Heart left ventricle (tissue), 16 donors: Measurements from ENCODE around the gene RDM1. TPM values are rescaled to one million over a fixed set of nuclear protein-coding genes. Genes with fewer than 3 reads are reported as not detected.
A peak's percentile ranks its signal among the peaks of the same experiment; 100 is the strongest.

Experiments used
- ATAC-seq, 4 donors: fragments of 200-7000 bp; cut with Tn5 transposase; one replicate each; pipeline ENCODE4 v1.9.1; 2020 to 2022; ENCODE audit warnings: moderate library complexity in 4 of 4, mild to moderate bottlenecking in 3 of 4, moderate number of reproducible peaks in 1 of 4
- DNase-seq, 5 donors: peaks; one replicate each; pipeline ENCODE4 v3.0.0-alpha.2; 2020
- H3K27ac ChIP-seq, 12 donors: fragments of 200-600 bp; sonication (generic) in 4 of 12; one replicate each; pipeline versions ENCODE4 v1.5.0 to v1.8.0; 2016 to 2022; ENCODE audit warnings: mild to moderate bottlenecking in 2 of 12
- H3K27me3 ChIP-seq, 9 donors: fragments of 200-600 bp; sonication (generic) in 2 of 9; one replicate each; pipeline versions ENCODE4 v1.5.1 to v1.8.0; 2016 to 2022; ENCODE audit warnings: mild to moderate bottlenecking in 3 of 9
- H3K36me3 ChIP-seq, 9 donors: fragments of 200-600 bp; sonication (generic) in 2 of 9; one replicate each; pipeline versions ENCODE4 v1.5.0 to v1.8.0; 2018 to 2022; ENCODE audit warnings: mild to moderate bottlenecking in 2 of 9
- H3K4me1 ChIP-seq, 12 donors: fragments of 200-600 bp; sonication (generic) in 4 of 12; one replicate each; pipeline versions ENCODE4 v1.5.0 to v1.8.0; 2016 to 2022; ENCODE audit warnings: mild to moderate bottlenecking in 3 of 12
- H3K4me3 ChIP-seq, 12 donors: fragments of 200-600 bp; sonication (generic) in 4 of 12; one replicate each; pipeline versions ENCODE4 v1.5.0 to v1.8.0; 2017 to 2022; ENCODE audit warnings: mild to moderate bottlenecking in 9 of 12, moderate library complexity in 4 of 12
- H3K9me3 ChIP-seq, 12 donors: fragments of 200-600 bp; sonication (generic) in 4 of 12; one replicate each; pipeline versions ENCODE4 v1.5.0 to v1.8.0; 2016 to 2022; ENCODE audit warnings: mild to moderate bottlenecking in 1 of 12
- CTCF ChIP-seq, 12 donors: fragments of 200-600 bp; sonication (generic) in 4 of 12; IDR thresholded peaks; one replicate each; pipeline versions ENCODE4 v1.5.0 to v1.8.0; 2018 to 2022; ENCODE audit warnings: antibody characterized with exemption in 12 of 12, mild to moderate bottlenecking in 5 of 12
- POLR2A ChIP-seq, 2 donors: fragments of 450-650 bp; IDR thresholded peaks; one replicate each; pipeline ENCODE4 v1.6.1; 2017; ENCODE audit warnings: antibody characterized with exemption in 2 of 2, mild to moderate bottlenecking in 2 of 2, moderate library complexity in 2 of 2
- WGBS, 4 donors: extraction: QIAGEN DNeasy Blood & Tissue Kit in 2 of 4; methylation state at CpG; one replicate each; pipeline versions ENCODE4 v1.1.5 to v1.1.7; 2013 to 2018; 5-methylcytosine and 5-hydroxymethylcytosine counted together
- intact Hi-C, 10 donors: fragments of 100-400 bp; cut with DNase I; formaldehyde crosslinking; loops; one replicate each; pipeline versions ENCODE4 v1.11.1 to v1.14.2; 2022
- long read RNA-seq, 3 donors: library from polyadenylated mRNA; unstranded; transcript quantifications; one replicate each; pipeline ENCODE4 v2.0.0, GENCODE V29; 2020 to 2021
- polyA plus RNA-seq, 2 donors: library from polyadenylated mRNA; stranded (reverse); fragments of 200-250 nt; gene quantifications; one replicate each; pipeline ENCODE4 v1.2.3, GENCODE V29; 2013
- total RNA-seq, 9 donors: library from RNA; depleted of rRNA in 2 of 9; stranded (reverse); fragments of >200 nt in 2 of 9; fragmentation: NEBNext Ultra II Directional in 3 of 9; extraction: Animal tissue kit (Norgen Biotek cat#: 25700) in 3 of 9; gene quantifications; one replicate each; pipeline versions ENCODE4 v1.1.0 to v1.2.4, GENCODE V29; 2016 to 2023
- donor health status: ischemic (EF 13 %, LVEDD 7.1; RV severe dilation, severe dysfunction).
- donor health status: healthy with polysubstance abuse.
- donor health status: DM: no; HTN: yes; CAD: no.
- donor health status: DM: no; HTN: no; CAD: no.
- donor health status: ischemic (EF 25% LVEDD 6.9; RV normal size, moderate dysfunction).
- donor health status: ischemic (EF 25% LVEDD 5.7; RV mildly dilated, moderate dysfunction).
- donor health status: healthy.
- donor health status: DM: yes; HTN: yes; CAD: no.
- donor health status: ischemic (EF 35%, LVEDD 5.7; RV mildly dilated, moderate dysfunction).
- donor health status: nonischemic (EF 11% LVEDD 7.7; RV severe dilation, severe dysfunction).
- donor health status: DM: yes; HTN: yes; CAD: no.
- donor health status: PGD.
- donor health status: ischemic (EF 29% LVEDD 5.4; RV normal size, mild dysfunction).
- donor health status: nonischemic (EF 23%, LVEDD 6.1; RV moderate dilation, normal function).

Gene RDM1
- under 1 TPM in 1 of 9 donors, not detected in 8; 0.48 TPM for total RNA-seq
- polyA plus RNA-seq = not detected
- long read RNA-seq, donor 1 = 0 reads
- long read RNA-seq, donor 2 = 0 reads
- long read RNA-seq, donor 3 = 0 reads

GRCh38 chr17:35930211-35931065 is at the start of gene RDM1:
Gene RDM1, minus strand, starts transcription at chr17:35930773. Its CDS starts 46 bp downstream, at chr17:35930727.
- no peak for TF ChIP-seq POLR2A (IDR thresholded peaks at IDR 0.05)
- no peak for TF ChIP-seq CTCF (IDR thresholded peaks at IDR 0.05)
- 2 to 6% (median 3%) methylated on average over 31 to 35 of the region's 35 CpGs for WGBS, 4 donors
- H3K9me3 ChIP-seq = no peaks in the 10 kb centered on the region
- H3K36me3 ChIP-seq = no peaks in the 10 kb centered on the region
- peak in 4 of 5 donors; percentile 47 to 80 (median 59) for DNase-seq
- intact Hi-C loops = no loop called here
- H3K27ac ChIP-seq = peak within 1 kb of the TSS in 1 of 12 donors; percentile 30
- peaks cover 0 to 31% (median 13%) of the 10 kb centered on the region in 12 donors for H3K4me1 ChIP-seq
- peak within 1 kb of the TSS in 10 of 12 donors; percentile 15 to 55 (median 42) for H3K4me3 ChIP-seq
- ATAC-seq = peak; percentile 67 to 88 (median 84)
- peaks cover 0 to 11% (median 0%) of the 10 kb centered on the region in 9 donors for H3K27me3 ChIP-seq

- Histone ChIP-seq H3K4me3 (no peak overlapping the region), H3K4me1 (peaks cover 0 to 8% (median 5%) of the 10 kb centered on the region in 12 donors), H3K27ac (no peak overlapping the region), H3K27me3 (no peaks in the 10 kb centered on the region), H3K36me3 (no peaks in the 10 kb centered on the region), H3K9me3 (no peaks in the 10 kb centered on the region)
- ATAC-seq = no peak
- intact Hi-C loops = loop anchor here in 3 of 10 donors (5.0 to 10.0 kb wide), 3 partner anchors 166 to 506 kb away; partner anchors contain the start of gene ZNHIT3 (in 1 of the 3)
- no peak for TF ChIP-seq CTCF (IDR thresholded peaks at IDR 0.05)
- no peak for TF ChIP-seq POLR2A (IDR thresholded peaks at IDR 0.05)
- no peak for DNase-seq
- 79 to 91% (median 87%) methylated on average over 3 of the region's 3 CpGs for WGBS, 4 donors
Observed at GRCh38 chr17:35978346-35978745, 47.8 kb upstream of the RDM1 start.

GRCh38 chr17:35977509-35977908 is 46.9 kb upstream of the RDM1 start:
- WGBS, 4 donors = 94 to 98% (median 96%) methylated on average over 7 of the region's 7 CpGs
- TF ChIP-seq CTCF (IDR thresholded peaks at IDR 0.05) (no peak), POLR2A (IDR thresholded peaks at IDR 0.05) (no peak)
- ATAC-seq (no peak), DNase-seq (no peak)
- no peak overlapping the region for H3K27ac ChIP-seq
- no peaks in the 10 kb centered on the region for H3K36me3 ChIP-seq
- H3K4me1 ChIP-seq = peaks cover 0 to 16% (median 7%) of the 10 kb centered on the region in 12 donors
- H3K4me3 ChIP-seq = no peak overlapping the region
- intact Hi-C loops = loop anchor here in 3 of 10 donors (5.0 to 10.0 kb wide), 3 partner anchors 167 to 507 kb away; partner anchors contain the start of gene ZNHIT3 (in 1 of the 3)
- no peaks in the 10 kb centered on the region for H3K27me3 ChIP-seq
- H3K9me3 ChIP-seq = no peaks in the 10 kb centered on the region
